ENCODE measurements around the gene PDZD2.
"Not testable (repeated sequence)": the region's sequence is repeated elsewhere in the genome, so short reads cannot be mapped to it uniquely, and the experiment has no call there.

Gene PDZD2

GRCh38 chr5:32020946-32021345 lies 382.0 kb downstream of the PDZD2 start:
- no peak for DNase-seq

GRCh38 chr5:32021771-32022170 lies 382.8 kb downstream of the PDZD2 start:
- no peak for DNase-seq

- no peak for DNase-seq
Observed at GRCh38 chr5:32022638-32023037, 383.7 kb downstream of the PDZD2 start.

DNA sequence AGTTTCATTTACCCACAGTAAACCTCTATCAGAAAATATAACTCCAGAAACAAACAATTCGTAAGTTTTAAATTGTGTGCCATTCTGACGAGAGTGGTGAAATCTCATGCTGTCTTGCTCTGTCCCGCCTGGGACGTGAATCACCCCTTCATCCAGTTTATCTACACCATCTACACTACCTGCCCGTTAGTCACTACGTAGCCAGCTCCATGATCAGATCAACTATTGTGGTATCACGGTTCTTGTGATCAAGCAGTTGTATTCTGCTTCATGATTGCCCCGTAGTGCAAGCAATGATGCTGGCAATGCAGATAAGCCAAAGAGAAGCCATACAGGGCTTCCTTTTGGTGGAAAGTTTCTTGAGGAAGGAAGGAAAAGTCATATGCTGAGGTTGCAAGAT lies 384.9 kb downstream of the PDZD2 start:
- DNase-seq = no peak

GRCh38 chr5:32024751-32025150 lies 385.8 kb downstream of the PDZD2 start:
- DNase-seq = no peak

DNA sequence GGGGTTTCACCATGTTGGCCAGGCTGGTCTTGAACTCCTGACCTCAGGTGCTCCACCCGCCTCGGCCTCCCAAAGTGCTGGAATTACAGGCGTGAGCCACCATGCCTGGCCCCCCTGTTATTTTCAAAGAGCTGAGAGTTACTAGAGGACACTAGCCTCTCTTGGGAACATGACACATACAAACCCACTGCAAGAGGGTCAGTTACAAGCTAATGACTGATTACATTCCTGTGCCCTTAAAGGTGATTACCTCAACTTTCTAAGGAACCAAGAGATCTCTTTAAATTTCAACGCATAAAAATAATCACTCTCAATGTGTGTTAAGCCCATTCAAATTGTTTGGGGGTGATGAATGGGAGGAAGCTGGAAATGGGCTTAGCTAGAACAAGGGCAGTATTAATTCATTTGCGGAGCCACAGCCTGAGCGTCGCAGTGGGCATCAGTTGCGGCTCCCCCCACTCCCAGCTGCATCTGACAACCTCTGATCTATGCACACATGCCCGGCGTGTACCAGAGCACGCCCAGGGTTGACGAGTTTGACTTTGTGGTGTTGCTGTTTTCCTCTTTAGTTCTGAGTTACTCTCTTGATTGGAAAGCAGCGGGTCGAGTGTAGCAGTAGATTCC lies 388.3 kb downstream of the PDZD2 start:
- DNase-seq = no peak

GRCh38 chr5:32027717-32028458 lies 389.0 kb downstream of the PDZD2 start:
- DNase-seq = no peak

DNA sequence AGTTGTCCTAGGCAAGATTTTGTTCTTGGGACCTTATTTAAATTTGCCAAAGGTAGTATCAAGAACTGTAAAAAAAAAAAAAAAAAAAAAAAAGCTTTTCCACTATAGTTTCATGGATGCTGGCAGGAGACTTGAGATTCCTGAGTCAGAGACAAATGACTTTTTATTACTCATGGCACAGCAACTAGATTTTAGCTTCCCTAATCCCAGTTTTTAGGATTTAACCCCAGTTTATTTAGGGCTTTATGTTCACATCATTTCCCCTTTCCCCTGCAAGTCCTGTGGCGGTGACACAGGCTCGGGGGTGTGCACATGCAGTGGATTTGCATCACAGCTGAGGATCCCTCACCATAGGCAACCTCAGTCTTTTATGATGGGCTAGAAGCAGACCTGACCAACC lies 390.3 kb downstream of the PDZD2 start:
- no peak for DNase-seq

- DNase-seq = no peak
Observed at GRCh38 chr5:32029781-32030180, 390.9 kb downstream of the PDZD2 start.

DNA sequence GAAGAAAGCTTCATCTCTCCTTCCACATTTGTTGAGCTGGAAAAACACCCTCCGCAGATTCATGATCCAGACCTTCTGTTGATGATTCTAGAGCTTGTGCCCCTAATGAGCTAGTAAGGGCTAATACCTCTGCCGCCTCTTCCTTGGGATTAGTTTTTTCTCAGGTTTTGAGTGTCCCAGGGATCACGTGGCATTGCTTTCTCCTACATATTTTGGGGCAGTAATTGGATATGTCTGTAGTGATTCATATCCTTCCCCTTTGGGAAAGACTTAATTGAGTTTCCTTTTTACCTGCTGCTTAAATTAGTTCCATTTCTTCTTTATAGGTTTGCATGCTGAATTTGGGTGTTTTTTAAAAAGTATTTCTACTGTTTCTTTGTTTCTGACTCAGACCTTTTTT lies 391.3 kb downstream of the PDZD2 start:
- DNase-seq = no peak

GRCh38 chr5:32030686-32031085 lies 391.8 kb downstream of the PDZD2 start:
- no peak for DNase-seq

DNA sequence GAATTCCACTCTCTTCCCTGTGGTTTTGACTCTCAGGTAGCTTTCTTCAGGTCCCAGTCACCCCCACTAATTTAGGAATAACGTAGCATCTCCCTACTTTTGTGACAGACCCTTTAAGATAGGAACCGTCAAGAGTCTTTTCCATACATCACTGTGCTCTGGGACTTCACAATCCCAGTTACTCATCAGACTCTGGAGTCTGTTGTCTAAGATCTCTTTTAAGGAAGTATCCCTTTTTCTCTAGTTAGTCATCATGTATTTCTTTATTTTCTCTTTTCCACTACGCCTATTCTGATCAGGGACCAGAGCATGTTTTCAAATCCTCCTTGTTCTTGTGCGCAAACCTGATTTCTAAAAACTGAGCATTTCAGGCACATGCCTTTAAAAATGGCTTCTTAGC lies 392.2 kb downstream of the PDZD2 start:
- no peak for DNase-seq

DNA sequence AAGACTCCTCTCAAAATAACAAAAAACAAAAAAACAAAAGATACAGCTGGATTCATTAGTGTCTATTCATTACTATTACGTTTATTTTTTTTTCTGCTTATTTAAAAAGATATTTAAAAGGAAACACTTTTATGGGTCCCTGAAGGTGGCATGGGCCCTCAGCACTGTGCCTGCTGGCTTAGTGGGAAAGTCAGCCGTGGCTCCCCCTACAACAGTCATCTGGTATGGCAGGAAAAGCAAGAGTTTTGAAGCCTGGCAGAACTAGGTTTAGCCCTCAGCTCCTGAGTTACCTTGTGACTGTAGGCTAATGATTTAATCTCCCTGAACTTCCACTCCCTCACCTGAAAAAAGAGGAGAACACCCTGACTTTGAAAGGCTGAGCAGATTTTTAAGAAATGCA lies 399.6 kb downstream of the PDZD2 start:
- DNase-seq = no peak

DNA sequence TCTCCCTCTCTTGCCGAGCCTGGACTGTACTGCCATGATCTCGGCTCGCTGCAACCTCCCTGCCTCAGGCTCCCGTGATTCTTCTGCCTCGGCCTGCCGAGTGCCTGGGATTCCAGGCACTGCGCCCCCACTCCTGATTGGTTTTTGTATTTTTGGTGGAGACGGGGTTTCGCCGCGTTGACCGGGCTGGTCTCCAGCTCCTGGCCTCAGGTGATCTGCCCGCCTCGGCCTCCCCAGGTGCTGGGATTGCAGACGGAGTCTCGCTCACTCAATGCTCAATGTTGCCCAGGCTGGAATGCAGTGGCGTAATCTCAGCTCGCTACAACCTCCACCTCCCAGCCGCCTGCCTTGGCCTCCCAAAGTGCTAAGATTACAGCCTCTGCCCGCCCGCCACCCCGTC lies 400.2 kb downstream of the PDZD2 start:
- not testable (repeated sequence) for DNase-seq

DNA sequence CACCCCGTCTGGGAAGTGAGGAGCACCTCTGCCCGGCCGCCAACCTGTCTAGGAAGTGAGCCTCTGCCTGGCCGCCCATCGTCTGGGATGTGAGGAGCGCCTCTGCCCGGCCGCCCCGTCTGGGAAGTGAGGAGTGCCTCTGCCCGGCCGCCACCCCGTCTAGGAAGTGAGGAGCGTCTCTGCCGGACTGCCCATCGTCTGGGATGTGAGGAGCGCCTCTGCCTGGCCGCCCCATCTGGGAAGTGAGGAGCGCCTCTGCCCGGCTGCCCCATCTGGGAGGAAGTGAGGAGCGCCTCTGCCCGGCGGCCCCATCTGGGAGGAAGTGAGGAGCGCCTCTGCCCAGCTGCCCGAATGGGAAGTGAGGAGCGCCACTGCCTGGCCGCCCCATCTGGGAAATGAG lies 400.7 kb downstream of the PDZD2 start:
- DNase-seq = not testable (repeated sequence)

GRCh38 chr5:32040181-32040695 lies 401.3 kb downstream of the PDZD2 start:
- not testable (repeated sequence) for DNase-seq

DNA sequence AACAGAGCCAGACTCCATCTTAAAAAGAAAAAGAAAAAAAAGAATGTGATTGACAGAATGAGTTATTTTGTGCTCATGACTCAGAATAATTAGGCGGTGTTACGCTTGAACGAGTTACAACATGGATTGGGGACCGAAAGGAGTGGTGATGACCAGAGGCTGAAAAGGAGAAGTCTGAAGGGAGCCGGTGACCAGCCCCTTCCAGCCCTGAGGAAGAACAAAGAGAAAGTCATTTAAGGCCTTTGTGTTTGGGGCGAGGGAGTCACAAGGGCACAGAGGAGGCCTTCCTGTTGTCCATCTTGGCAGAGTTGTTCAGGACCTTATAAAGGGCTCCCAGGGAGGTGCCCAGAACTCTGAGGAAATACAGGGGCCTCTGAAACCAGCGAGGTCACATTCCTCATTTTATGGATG lies 403.6 kb downstream of the PDZD2 start:
- no peak for DNase-seq

- DNase-seq = no peak
Observed at GRCh38 chr5:32043105-32043504, 404.2 kb downstream of the PDZD2 start.

- DNase-seq = no peak
Observed at GRCh38 chr5:32044434-32044833, 405.5 kb downstream of the PDZD2 start.

- DNase-seq = no peak
Observed at GRCh38 chr5:32044939-32045338, 406.0 kb downstream of the PDZD2 start.

GRCh38 chr5:32047056-32047455 lies 408.1 kb downstream of the PDZD2 start:
- no peak for DNase-seq

DNA sequence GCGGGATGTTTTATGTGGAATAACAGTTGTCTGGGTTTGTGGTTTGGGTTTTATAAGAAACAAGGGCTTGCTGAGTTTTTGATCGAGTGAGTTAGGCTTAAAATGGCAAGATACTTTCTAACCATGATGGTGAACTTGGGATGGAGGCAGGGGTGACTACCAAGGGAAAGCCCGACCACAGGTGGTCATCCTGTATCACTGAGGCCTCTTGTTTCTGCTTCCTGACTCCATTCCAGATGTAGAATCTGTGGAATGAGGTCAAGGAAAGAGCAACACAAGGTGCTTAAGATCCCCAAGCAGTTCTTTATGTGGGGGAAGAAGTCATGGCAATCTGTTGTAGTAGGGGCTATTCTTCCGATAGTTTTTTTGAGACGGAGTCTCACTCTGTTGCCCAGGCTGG lies 412.9 kb downstream of the PDZD2 start:
- no peak for DNase-seq

- DNase-seq = no peak
Observed at GRCh38 chr5:32055891-32056866, 417.2 kb downstream of the PDZD2 start.

Measured in NCI-H1105 treated with DMSO at 0.1 percent for 48 hours (cell line).